ENCODE results near the gene TNFRSF19.
A peak's percentile ranks its signal among the peaks of the same experiment; 100 is the strongest.

TNFRSF19 gene

GRCh38 chr13:23574421-23575145 lies 4.4 kb downstream of the TNFRSF19 start:
- no peaks in the 10 kb centered on the region for H3K27me3 Mint-ChIP-seq (ENCODE audit: low read depth)
- no peaks in the 10 kb centered on the region for H3K36me3 Mint-ChIP-seq (ENCODE audit: low read depth)
- peak overlapping the region in 2 of 3 experiments; percentile 52 to 53 for H3K4me3 Mint-ChIP-seq
- H3K4me1 Mint-ChIP-seq, result peaks cover 36% of the 10 kb centered on the region
- TF ChIP-seq CTCF (IDR thresholded peaks at IDR 0.05; ENCODE audit: unreplicated experiment in 3 of 3), result no peak
- H3K27ac Mint-ChIP-seq, result no peak overlapping the region
- no peaks in the 10 kb centered on the region for H3K9me3 Mint-ChIP-seq

- no peak overlapping the region for H3K27ac Mint-ChIP-seq
- no peaks in the 10 kb centered on the region for H3K36me3 Mint-ChIP-seq (ENCODE audit: low read depth)
- no peaks in the 10 kb centered on the region for H3K27me3 Mint-ChIP-seq (ENCODE audit: low read depth)
- H3K4me3 Mint-ChIP-seq, result no peak overlapping the region
- peaks cover 35% of the 10 kb centered on the region for H3K4me1 Mint-ChIP-seq
- no peaks in the 10 kb centered on the region for H3K9me3 Mint-ChIP-seq
- TF ChIP-seq CTCF (IDR thresholded peaks at IDR 0.05; ENCODE audit: unreplicated experiment in 3 of 3), result no peak
These were observed 5.4 kb downstream of the TNFRSF19 start for GRCh38 chr13:23575632-23576031.

- TF ChIP-seq CTCF (IDR thresholded peaks at IDR 0.05; ENCODE audit: unreplicated experiment in 3 of 3), result peak; percentile 54 to 76 (median 55)
- Mint-ChIP-seq H3K27me3 (ENCODE audit: low read depth) (no peaks in the 10 kb centered on the region), H3K9me3 (no peaks in the 10 kb centered on the region), H3K4me3 (peak overlapping the region; percentile 82 to 89 (median 89)), H3K36me3 (ENCODE audit: low read depth) (no peaks in the 10 kb centered on the region), H3K4me1 (peaks cover 26% of the 10 kb centered on the region), H3K27ac (peak overlapping the region in 2 of 3 experiments; percentile 51 to 67)
These were observed 8.3 kb downstream of the TNFRSF19 start for GRCh38 chr13:23578411-23579071.

GRCh38 chr13:23579072-23579895 lies 9.1 kb downstream of the TNFRSF19 start:
- Mint-ChIP-seq H3K4me1 (peaks cover 26% of the 10 kb centered on the region), H3K27ac (peak overlapping the region in 1 of 3 experiments; percentile 63), H3K27me3 (ENCODE audit: low read depth) (no peaks in the 10 kb centered on the region), H3K9me3 (no peaks in the 10 kb centered on the region), H3K4me3 (peak overlapping the region; percentile 82 to 89 (median 89)), H3K36me3 (ENCODE audit: low read depth) (no peaks in the 10 kb centered on the region)
- TF ChIP-seq CTCF (IDR thresholded peaks at IDR 0.05; ENCODE audit: unreplicated experiment in 3 of 3), result no peak

GRCh38 chr13:23579896-23580683 lies 9.9 kb downstream of the TNFRSF19 start:
- Mint-ChIP-seq H3K27me3 (ENCODE audit: low read depth) (no peaks in the 10 kb centered on the region), H3K27ac (peak overlapping the region; percentile 26 to 75 (median 45)), H3K4me3 (peak overlapping the region; percentile 82 to 89 (median 89)), H3K9me3 (no peaks in the 10 kb centered on the region), H3K36me3 (ENCODE audit: low read depth) (no peaks in the 10 kb centered on the region), H3K4me1 (peaks cover 31% of the 10 kb centered on the region)
- TF ChIP-seq CTCF (IDR thresholded peaks at IDR 0.05; ENCODE audit: unreplicated experiment in 3 of 3), result no peak
